ENCODE data around the gene VARS1.

The VARS1 gene

GRCh38 chr6:31791324-31792089, 4.0 kb downstream of the VARS1 start:
- Histone ChIP-seq H3K9me3 (ENCODE audit: control insufficient read depth, insufficient read depth, low read length) (no peaks in the 10 kb centered on the region), H3K27me3 (ENCODE audit: control insufficient read depth, insufficient read depth, low read length) (no peaks in the 10 kb centered on the region), H3K27ac (ENCODE audit: low read depth, low read length) (no peak overlapping the region), H3K9ac (ENCODE audit: low read depth, low read length) (no peak overlapping the region), H3K4me3 (ENCODE audit: low read depth, low read length) (no peak overlapping the region), H3K4me1 (ENCODE audit: control insufficient read depth, insufficient read depth, low read length) (peaks cover 6% of the 10 kb centered on the region; the same call in 1 of the 2 replicates), H3K36me3 (ENCODE audit: control insufficient read depth, insufficient read depth, low read length) (peaks cover 51% of the 10 kb centered on the region)

GRCh38 chr6:31785475-31785874, 10.1 kb downstream of the VARS1 start:
- Histone ChIP-seq H3K4me1 (ENCODE audit: control insufficient read depth, insufficient read depth, low read length) (no peaks in the 10 kb centered on the region), H3K4me3 (ENCODE audit: low read depth, low read length) (no peak overlapping the region), H3K27ac (ENCODE audit: low read depth, low read length) (no peak overlapping the region), H3K36me3 (ENCODE audit: control insufficient read depth, insufficient read depth, low read length) (peaks cover 83% of the 10 kb centered on the region), H3K9me3 (ENCODE audit: control insufficient read depth, insufficient read depth, low read length) (no peaks in the 10 kb centered on the region), H3K9ac (ENCODE audit: low read depth, low read length) (no peak overlapping the region), H3K27me3 (ENCODE audit: control insufficient read depth, insufficient read depth, low read length) (no peaks in the 10 kb centered on the region)

DNA sequence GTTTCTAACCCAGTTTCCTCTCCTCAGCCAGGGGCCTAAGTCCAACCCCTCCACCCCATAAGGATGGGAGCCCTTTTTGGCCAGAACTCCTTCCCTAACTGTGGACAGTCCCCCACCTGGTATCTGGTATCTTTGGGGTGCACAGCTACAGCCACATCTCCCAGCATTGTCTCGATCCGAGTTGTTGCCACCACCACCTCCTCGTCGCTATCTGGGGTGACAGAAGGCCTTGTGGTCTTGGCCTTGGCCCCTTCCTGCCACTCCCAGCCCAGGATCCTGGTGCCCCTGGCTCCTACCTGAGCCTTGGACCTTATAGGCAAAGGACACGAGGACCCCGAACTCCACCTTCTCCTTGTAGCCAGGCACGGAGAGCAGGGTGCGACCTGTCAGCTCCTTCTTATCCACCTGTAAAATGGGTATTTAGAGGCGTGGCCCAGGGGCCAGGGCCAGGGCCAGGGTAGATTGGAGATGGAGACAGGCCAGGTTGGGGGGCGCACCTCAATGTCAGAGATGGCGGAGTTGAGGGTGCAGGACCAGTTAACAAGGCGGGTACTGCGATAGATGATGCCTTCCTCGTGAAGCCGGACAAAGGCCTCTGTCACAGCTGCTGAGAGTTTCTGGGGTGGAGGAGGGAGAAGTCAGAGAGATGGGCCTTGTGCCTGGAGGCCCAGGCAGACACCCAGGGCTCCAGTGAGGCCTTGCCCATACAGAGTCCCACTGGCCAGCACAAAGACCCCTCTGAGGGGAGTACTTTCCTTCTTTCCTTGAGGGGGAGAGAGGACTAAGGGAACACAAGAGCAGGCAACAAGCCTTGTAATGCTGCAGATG, 11.2 kb downstream of the VARS1 start:
- Histone ChIP-seq H3K9me3 (ENCODE audit: control insufficient read depth, insufficient read depth, low read length) (no peaks in the 10 kb centered on the region), H3K9ac (ENCODE audit: low read depth, low read length) (no peak overlapping the region), H3K4me1 (ENCODE audit: control insufficient read depth, insufficient read depth, low read length) (no peaks in the 10 kb centered on the region), H3K36me3 (ENCODE audit: control insufficient read depth, insufficient read depth, low read length) (peaks cover 87% of the 10 kb centered on the region), H3K27ac (ENCODE audit: low read depth, low read length) (no peak overlapping the region), H3K27me3 (ENCODE audit: control insufficient read depth, insufficient read depth, low read length) (no peaks in the 10 kb centered on the region), H3K4me3 (ENCODE audit: low read depth, low read length) (no peak overlapping the region)

- H3K4me3 ChIP-seq (ENCODE audit: low read depth, low read length): no peak overlapping the region
- 0 out of 2 replicates have a peak, but pooled peaks cover under 1% of the 10 kb centered on the region for H3K4me1 ChIP-seq (ENCODE audit: control insufficient read depth, insufficient read depth, low read length)
- H3K9ac ChIP-seq (ENCODE audit: low read depth, low read length): no peak overlapping the region
- no peaks in the 10 kb centered on the region for H3K9me3 ChIP-seq (ENCODE audit: control insufficient read depth, insufficient read depth, low read length)
- H3K27me3 ChIP-seq (ENCODE audit: control insufficient read depth, insufficient read depth, low read length): no peaks in the 10 kb centered on the region
- peaks cover 95% of the 10 kb centered on the region for H3K36me3 ChIP-seq (ENCODE audit: control insufficient read depth, insufficient read depth, low read length)
- no peak overlapping the region for H3K27ac ChIP-seq (ENCODE audit: low read depth, low read length)
Observed at GRCh38 chr6:31782126-31782855, 13.3 kb downstream of the VARS1 start.

- H3K4me3 ChIP-seq (ENCODE audit: low read depth, low read length): no peak overlapping the region
- no peaks in the 10 kb centered on the region for H3K27me3 ChIP-seq (ENCODE audit: control insufficient read depth, insufficient read depth, low read length)
- peaks cover 87% of the 10 kb centered on the region for H3K36me3 ChIP-seq (ENCODE audit: control insufficient read depth, insufficient read depth, low read length)
- peaks cover 6% of the 10 kb centered on the region; the same call in 1 of the 2 replicates for H3K4me1 ChIP-seq (ENCODE audit: control insufficient read depth, insufficient read depth, low read length)
- no peak overlapping the region for H3K27ac ChIP-seq (ENCODE audit: low read depth, low read length)
- H3K9me3 ChIP-seq (ENCODE audit: control insufficient read depth, insufficient read depth, low read length): no peaks in the 10 kb centered on the region
- H3K9ac ChIP-seq (ENCODE audit: low read depth, low read length): no peak overlapping the region
Observed at GRCh38 chr6:31781244-31782125, 14.1 kb downstream of the VARS1 start.

DNA sequence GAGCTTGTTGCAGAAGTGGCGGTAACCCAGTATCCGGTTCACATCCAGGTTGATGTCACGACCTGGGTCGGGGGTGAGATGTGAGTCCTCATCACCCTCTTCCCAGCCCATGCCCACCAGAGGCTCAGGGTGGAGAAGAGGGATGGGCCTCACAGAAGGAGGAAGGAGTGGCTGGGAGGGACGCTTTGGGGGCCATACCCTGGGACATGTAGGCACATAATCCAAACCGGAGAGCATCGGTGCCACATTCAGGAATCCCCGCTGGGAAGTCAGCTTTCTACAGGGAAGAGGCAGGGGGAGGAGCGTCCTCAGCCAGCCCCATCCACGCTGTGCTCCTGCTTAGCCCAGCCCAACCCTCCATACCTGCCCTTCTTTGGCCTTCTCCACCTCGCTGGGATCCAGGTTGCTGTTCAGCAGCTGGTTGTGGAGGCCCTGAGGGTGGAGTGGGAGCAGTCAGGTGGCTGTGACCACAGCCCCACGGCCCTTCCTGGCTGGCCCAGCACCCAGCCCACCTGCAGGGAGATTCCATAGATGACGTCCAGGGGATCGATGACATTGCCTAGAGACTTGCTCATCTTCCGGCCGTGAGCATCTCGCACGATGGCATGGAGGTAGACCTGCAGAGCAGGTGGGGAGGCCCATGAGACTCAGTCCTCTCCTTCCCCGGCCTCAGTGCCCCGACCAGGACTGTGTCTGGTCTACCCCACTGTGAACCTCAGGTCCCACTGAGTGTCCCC, 14.9 kb downstream of the VARS1 start:
- Histone ChIP-seq H3K4me3 (ENCODE audit: low read depth, low read length) (no peak overlapping the region), H3K9ac (ENCODE audit: low read depth, low read length) (no peak overlapping the region), H3K36me3 (ENCODE audit: control insufficient read depth, insufficient read depth, low read length) (peaks cover 81% of the 10 kb centered on the region), H3K27me3 (ENCODE audit: control insufficient read depth, insufficient read depth, low read length) (no peaks in the 10 kb centered on the region), H3K27ac (ENCODE audit: low read depth, low read length) (no peak overlapping the region), H3K4me1 (ENCODE audit: control insufficient read depth, insufficient read depth, low read length) (peaks cover 6% of the 10 kb centered on the region; the same call in 1 of the 2 replicates), H3K9me3 (ENCODE audit: control insufficient read depth, insufficient read depth, low read length) (no peaks in the 10 kb centered on the region)

DNA sequence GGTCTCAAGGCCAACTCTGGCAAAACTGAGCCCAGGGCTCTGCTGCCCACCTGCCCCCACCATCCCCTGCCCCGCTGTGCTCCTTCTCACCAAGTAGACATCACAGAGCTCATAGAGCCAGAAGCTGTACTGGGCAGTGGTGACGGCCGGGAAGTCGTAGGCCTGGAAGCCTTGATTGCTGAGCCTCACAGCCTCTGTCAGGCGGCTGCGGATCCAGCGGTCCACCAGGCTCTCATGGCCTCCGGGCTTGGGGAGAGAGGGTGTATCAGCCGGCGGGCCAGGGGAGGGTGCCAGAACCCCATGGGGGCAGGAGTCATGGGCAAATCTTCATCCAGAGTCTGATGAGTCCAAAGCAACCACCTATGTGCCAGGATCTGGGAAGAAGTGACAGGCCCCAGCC, 15.6 kb downstream of the VARS1 start:
- Histone ChIP-seq H3K9me3 (ENCODE audit: control insufficient read depth, insufficient read depth, low read length) (no peaks in the 10 kb centered on the region), H3K9ac (ENCODE audit: low read depth, low read length) (no peak overlapping the region), H3K36me3 (ENCODE audit: control insufficient read depth, insufficient read depth, low read length) (peaks cover 73% of the 10 kb centered on the region), H3K4me1 (ENCODE audit: control insufficient read depth, insufficient read depth, low read length) (peaks cover 6% of the 10 kb centered on the region; the same call in 1 of the 2 replicates), H3K4me3 (ENCODE audit: low read depth, low read length) (no peak overlapping the region), H3K27me3 (ENCODE audit: control insufficient read depth, insufficient read depth, low read length) (no peaks in the 10 kb centered on the region), H3K27ac (ENCODE audit: low read depth, low read length) (no peak overlapping the region)

DNA sequence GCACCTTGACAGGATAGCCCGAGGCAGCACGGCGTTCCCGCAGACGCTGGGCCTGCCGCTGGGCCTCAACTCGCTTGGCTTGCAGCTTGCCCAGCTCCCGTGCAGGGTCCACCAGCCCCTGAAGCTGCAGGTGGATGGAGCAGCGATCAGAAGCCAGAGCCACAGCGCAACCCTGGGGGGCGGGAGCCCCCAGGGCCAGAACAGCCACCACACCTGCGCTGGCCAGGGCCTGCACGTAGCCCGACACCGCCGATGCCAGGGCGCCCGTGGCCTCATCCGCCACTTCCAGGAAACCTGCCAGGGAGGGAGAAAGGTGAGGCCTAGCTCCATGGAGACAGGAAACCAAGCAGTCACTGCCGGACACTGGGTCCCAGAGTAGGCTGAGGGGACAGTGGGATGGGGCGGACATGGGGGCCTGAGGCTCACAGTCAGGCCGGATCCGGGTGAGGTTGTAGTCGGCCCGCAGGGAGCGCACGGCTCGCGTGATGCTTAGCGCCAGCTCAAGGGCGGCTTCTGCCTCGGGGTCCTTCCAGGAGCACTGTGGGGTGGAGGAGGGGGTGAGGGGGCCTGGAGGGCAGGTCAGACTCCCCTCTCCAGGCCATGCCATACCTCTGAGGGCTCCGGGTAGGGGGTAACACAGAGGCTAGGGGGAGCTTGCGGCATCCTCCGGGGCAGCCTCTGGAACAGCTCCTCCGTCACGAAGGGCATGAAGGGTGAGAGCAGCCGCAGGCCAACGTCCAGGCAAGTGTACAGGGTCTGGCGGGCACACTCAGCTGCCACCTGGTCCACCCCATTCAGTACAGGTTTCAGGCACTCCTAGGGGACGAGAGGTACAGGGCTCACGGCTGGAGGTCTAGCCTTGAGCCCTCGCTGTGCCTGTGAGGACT, 16.3 kb downstream of the VARS1 start:
- H3K9ac ChIP-seq (ENCODE audit: low read depth, low read length): no peak overlapping the region
- no peak overlapping the region for H3K4me3 ChIP-seq (ENCODE audit: low read depth, low read length)
- no peaks in the 10 kb centered on the region for H3K9me3 ChIP-seq (ENCODE audit: control insufficient read depth, insufficient read depth, low read length)
- peaks cover 6% of the 10 kb centered on the region; the same call in 1 of the 2 replicates for H3K4me1 ChIP-seq (ENCODE audit: control insufficient read depth, insufficient read depth, low read length)
- no peak overlapping the region for H3K27ac ChIP-seq (ENCODE audit: low read depth, low read length)
- H3K36me3 ChIP-seq (ENCODE audit: control insufficient read depth, insufficient read depth, low read length): peaks cover 66% of the 10 kb centered on the region
- no peaks in the 10 kb centered on the region for H3K27me3 ChIP-seq (ENCODE audit: control insufficient read depth, insufficient read depth, low read length)

DNA sequence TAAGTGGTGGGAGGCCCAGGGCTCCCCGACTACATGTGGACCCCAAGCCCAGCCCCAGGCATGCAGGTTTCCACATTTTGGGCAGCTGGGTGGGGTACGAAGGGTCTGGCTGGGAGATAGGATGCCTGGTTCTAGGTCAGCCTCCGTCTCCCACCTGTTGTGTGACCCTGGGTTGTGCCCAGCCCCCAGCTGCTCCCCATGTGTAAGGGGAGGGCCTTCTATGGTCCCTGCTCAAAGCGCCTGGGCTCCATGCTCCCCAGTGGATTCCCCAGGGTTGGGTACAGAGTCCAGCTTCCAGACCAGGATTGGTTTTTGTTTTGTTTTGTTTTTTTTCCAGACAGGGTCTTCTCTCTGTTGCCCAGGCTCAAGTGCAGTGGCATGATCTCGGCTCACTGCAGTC, 17.4 kb downstream of the VARS1 start:
- no peak overlapping the region for H3K27ac ChIP-seq (ENCODE audit: low read depth, low read length)

More for the DNA sequence above, 17.4 kb downstream of the VARS1 start:
- H3K27me3 ChIP-seq (ENCODE audit: control insufficient read depth, insufficient read depth, low read length): no peaks in the 10 kb centered on the region
- H3K4me1 ChIP-seq (ENCODE audit: control insufficient read depth, insufficient read depth, low read length): peaks cover 6% of the 10 kb centered on the region; the same call in 1 of the 2 replicates
- no peaks in the 10 kb centered on the region for H3K9me3 ChIP-seq (ENCODE audit: control insufficient read depth, insufficient read depth, low read length)
- no peak overlapping the region for H3K4me3 ChIP-seq (ENCODE audit: low read depth, low read length)
- peaks cover 56% of the 10 kb centered on the region for H3K36me3 ChIP-seq (ENCODE audit: control insufficient read depth, insufficient read depth, low read length)
- H3K9ac ChIP-seq (ENCODE audit: low read depth, low read length): no peak overlapping the region

All from HUES48 (cell line).